Subcutaneous abdominal adipose tissue (tissue), 5 donors: Measurements from ENCODE around the gene GNG2.
A peak's percentile ranks its signal among the peaks of the same experiment; 100 is the strongest.

Source experiments
- H3K27ac ChIP-seq: one replicate; pipeline ENCODE4 v1.7.0; 2013; ENCODE audit warnings: low read depth, mild to moderate bottlenecking, inconsistent platforms, low read length, moderate library complexity
- H3K27me3 ChIP-seq, 5 donors: one replicate each; pipeline ENCODE4 v1.7.0; 2013; ENCODE audit warnings: low read length in 5 of 5, inconsistent platforms in 1 of 5; ENCODE audit not compliant: control insufficient read depth in 5 of 5, insufficient read depth in 4 of 5
- H3K36me3 ChIP-seq, 5 donors: one replicate each; pipeline ENCODE4 v1.7.0; 2013; ENCODE audit warnings: low read length in 5 of 5; ENCODE audit not compliant: control insufficient read depth in 5 of 5, insufficient read depth in 5 of 5
- H3K4me1 ChIP-seq, 5 donors: one replicate each; pipeline ENCODE4 v1.7.0; 2013; ENCODE audit warnings: low read length in 5 of 5, mild to moderate bottlenecking in 3 of 5, moderate library complexity in 1 of 5; ENCODE audit not compliant: control insufficient read depth in 5 of 5, insufficient read depth in 5 of 5
- H3K4me3 ChIP-seq, 5 donors: one replicate each; pipeline ENCODE4 v1.7.0; 2013; ENCODE audit warnings: low read length in 5 of 5, low read depth in 1 of 5
- H3K9ac ChIP-seq, 5 donors: one replicate each; pipeline ENCODE4 v1.7.0; 2013; ENCODE audit warnings: low read length in 5 of 5, mild to moderate bottlenecking in 4 of 5, moderate library complexity in 3 of 5
- H3K9me3 ChIP-seq, 5 donors: one replicate each; pipeline ENCODE4 v1.7.0; 2013; ENCODE audit warnings: low read length in 5 of 5; ENCODE audit not compliant: control insufficient read depth in 5 of 5
- donor health status: healthy.
- donor health status: healthy.
- donor health status: healthy.
- donor health status: healthy.
- donor health status: healthy.

GNG2 gene

GRCh38 chr14:51860164-51860824, at the start of gene GNG2:
Gene GNG2, plus strand, starts transcription at chr14:51860612. Its CDS starts 90,067 bp downstream, at chr14:51950679.
- peak within 1 kb of the TSS; percentile 79 for H3K27ac ChIP-seq
- no peaks in the 10 kb centered on the region for H3K27me3 ChIP-seq
- no peaks in the 10 kb centered on the region for H3K9me3 ChIP-seq
- H3K36me3 ChIP-seq, result no peaks in the 10 kb centered on the region
- H3K4me3 ChIP-seq, result peak within 1 kb of the TSS; percentile 72 to 88 (median 84)
- H3K4me1 ChIP-seq, result peaks cover 4 to 66% (median 56%) of the 10 kb centered on the region in 5 donors
- H3K9ac ChIP-seq, result peak within 1 kb of the TSS; percentile 64 to 87 (median 75)

GRCh38 chr14:51811706-51812105, 48.7 kb upstream of the GNG2 start:
- Histone ChIP-seq H3K36me3 (no peaks in the 10 kb centered on the region), H3K27me3 (no peaks in the 10 kb centered on the region), H3K9ac (no peak overlapping the region), H3K27ac (no peak overlapping the region), H3K4me1 (peaks cover 0 to 36% (median 15%) of the 10 kb centered on the region in 5 donors), H3K4me3 (no peak overlapping the region), H3K9me3 (peaks cover 0 to 7% (median 0%) of the 10 kb centered on the region in 5 donors)

GRCh38 chr14:51816031-51816430, 44.4 kb upstream of the GNG2 start:
- Histone ChIP-seq H3K9me3 (no peaks in the 10 kb centered on the region), H3K4me1 (peaks cover 0 to 35% (median 5%) of the 10 kb centered on the region in 5 donors), H3K9ac (no peak overlapping the region), H3K27ac (no peak overlapping the region), H3K4me3 (no peak overlapping the region), H3K27me3 (no peaks in the 10 kb centered on the region), H3K36me3 (no peaks in the 10 kb centered on the region)

GRCh38 chr14:51817326-51817725, 43.1 kb upstream of the GNG2 start:
- Histone ChIP-seq H3K9ac (no peak overlapping the region), H3K27me3 (no peaks in the 10 kb centered on the region), H3K9me3 (no peaks in the 10 kb centered on the region), H3K4me1 (peaks cover 0 to 23% (median 4%) of the 10 kb centered on the region in 5 donors), H3K4me3 (no peak overlapping the region), H3K36me3 (no peaks in the 10 kb centered on the region), H3K27ac (no peak overlapping the region)

- no peak overlapping the region for H3K4me3 ChIP-seq
- H3K27me3 ChIP-seq, result no peaks in the 10 kb centered on the region
- peaks cover 0 to 20% (median 3%) of the 10 kb centered on the region in 5 donors for H3K4me1 ChIP-seq
- no peak overlapping the region for H3K27ac ChIP-seq
- H3K9me3 ChIP-seq, result no peaks in the 10 kb centered on the region
- no peaks in the 10 kb centered on the region for H3K36me3 ChIP-seq
- H3K9ac ChIP-seq, result no peak overlapping the region
These were observed 41.5 kb upstream of the GNG2 start for GRCh38 chr14:51818748-51819380.

GRCh38 chr14:51821822-51822221, 38.6 kb upstream of the GNG2 start:
- Histone ChIP-seq H3K36me3 (no peaks in the 10 kb centered on the region), H3K4me3 (no peak overlapping the region), H3K4me1 (peaks cover 0 to 20% (median 3%) of the 10 kb centered on the region in 5 donors), H3K27me3 (no peaks in the 10 kb centered on the region), H3K27ac (no peak overlapping the region), H3K9ac (no peak overlapping the region), H3K9me3 (no peaks in the 10 kb centered on the region)

- Histone ChIP-seq H3K36me3 (no peaks in the 10 kb centered on the region), H3K27me3 (no peaks in the 10 kb centered on the region), H3K9ac (no peak overlapping the region), H3K27ac (no peak overlapping the region), H3K4me1 (peaks cover 0 to 13% (median 3%) of the 10 kb centered on the region in 5 donors), H3K9me3 (no peaks in the 10 kb centered on the region), H3K4me3 (no peak overlapping the region)
These were observed 37.9 kb upstream of the GNG2 start for GRCh38 chr14:51822499-51822898.

GRCh38 chr14:51823706-51824105, 36.7 kb upstream of the GNG2 start:
- H3K27me3 ChIP-seq, result no peaks in the 10 kb centered on the region
- no peak overlapping the region for H3K27ac ChIP-seq
- H3K4me3 ChIP-seq, result no peak overlapping the region

GRCh38 chr14:51824191-51824590, 36.2 kb upstream of the GNG2 start:
- H3K36me3 ChIP-seq, result no peaks in the 10 kb centered on the region
- H3K27ac ChIP-seq, result no peak overlapping the region
- no peak overlapping the region for H3K4me3 ChIP-seq
- no peak overlapping the region for H3K9ac ChIP-seq
- H3K9me3 ChIP-seq, result no peaks in the 10 kb centered on the region
- H3K27me3 ChIP-seq, result no peaks in the 10 kb centered on the region
- peaks cover 0 to 22% (median 14%) of the 10 kb centered on the region in 5 donors for H3K4me1 ChIP-seq

More at GRCh38 chr14:51823706-51824105, 36.7 kb upstream of the GNG2 start:
- no peaks in the 10 kb centered on the region for H3K9me3 ChIP-seq
- H3K36me3 ChIP-seq, result no peaks in the 10 kb centered on the region
- no peak overlapping the region for H3K9ac ChIP-seq
- peaks cover 0 to 22% (median 14%) of the 10 kb centered on the region in 5 donors for H3K4me1 ChIP-seq

GRCh38 chr14:51825926-51826325, 34.5 kb upstream of the GNG2 start:
- Histone ChIP-seq H3K36me3 (no peaks in the 10 kb centered on the region), H3K4me3 (no peak overlapping the region), H3K4me1 (peaks cover 0 to 11% (median 7%) of the 10 kb centered on the region in 5 donors), H3K9me3 (no peaks in the 10 kb centered on the region), H3K27me3 (no peaks in the 10 kb centered on the region), H3K9ac (no peak overlapping the region), H3K27ac (no peak overlapping the region)
